Measurements from ENCODE around the gene C1orf167.
"Not testable (repeated sequence)": the region's sequence is repeated elsewhere in the genome, so short reads cannot be mapped to it uniquely, and the experiment has no call there.

C1orf167 gene

GRCh38 chr1:11803924-11804665 is 42.1 kb downstream of the C1orf167 start:
- not testable (repeated sequence) for DNase-seq

- DNase-seq, result peak; percentile 60
Measured at GRCh38 chr1:11804666-11805421, 42.9 kb downstream of the C1orf167 start.

GRCh38 chr1:11805422-11806306 is 43.7 kb downstream of the C1orf167 start, which contains the start of the genes CLCN6 and MTHFR:
Gene CLCN6 (plus strand): TSS chr1:11806191. CDS start chr1:11806263, 72 bp downstream.
Gene MTHFR (minus strand): TSS chr1:11805964. CDS start chr1:11803116, 2,848 bp downstream.
- peak; percentile 93 for DNase-seq

DNA sequence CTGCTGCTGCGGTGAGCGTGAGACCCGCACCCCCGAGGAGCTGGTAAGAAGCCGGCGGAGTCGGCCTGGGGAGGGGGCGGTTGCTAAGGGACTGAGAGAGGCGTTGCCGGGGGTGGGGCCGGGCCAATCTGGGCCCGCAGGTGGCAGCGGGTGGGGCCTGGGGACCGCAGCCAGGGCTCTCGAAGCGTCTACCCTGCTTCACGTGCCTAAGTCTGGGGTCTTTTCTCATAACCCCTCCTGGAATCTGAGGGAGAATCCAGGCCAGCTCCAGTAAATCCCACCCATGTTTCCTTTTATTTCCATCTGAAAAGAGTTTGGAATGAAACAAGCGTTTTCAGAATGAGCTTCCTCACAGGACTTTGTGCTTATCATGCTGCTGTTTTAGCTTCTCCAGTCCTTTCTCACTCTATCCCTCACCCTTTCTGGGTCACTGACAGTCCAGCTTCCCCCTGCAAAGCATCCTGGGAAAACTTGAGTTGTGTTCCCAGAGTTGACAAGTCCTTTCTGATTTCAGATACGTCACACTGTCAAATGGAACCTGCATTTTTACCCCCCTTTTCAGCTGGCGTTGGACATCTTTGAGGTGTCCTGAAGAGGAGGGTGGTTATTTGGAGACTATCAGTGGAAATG is 44.4 kb downstream of the C1orf167 start:
- DNase-seq, result no peak

DNA sequence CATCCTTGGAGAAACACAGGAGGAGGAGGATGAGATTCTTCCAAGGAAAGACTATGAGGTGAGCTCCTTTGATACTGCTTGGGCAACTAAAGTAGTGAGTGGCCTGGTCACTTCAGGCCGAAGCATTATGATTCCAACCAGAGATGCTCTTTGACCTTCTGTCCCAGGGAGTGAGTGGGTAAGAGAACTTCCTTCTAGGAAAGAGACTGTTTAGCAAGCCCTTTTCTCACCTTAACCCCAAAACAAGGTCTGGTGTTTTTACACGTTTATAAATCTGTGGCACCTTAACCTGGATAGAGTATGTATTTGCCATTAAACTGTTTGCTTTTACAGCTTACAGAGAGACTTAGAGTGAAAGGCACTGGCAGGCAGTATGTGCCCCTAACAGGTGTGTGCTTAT is 45.1 kb downstream of the C1orf167 start:
- DNase-seq, result no peak

DNA sequence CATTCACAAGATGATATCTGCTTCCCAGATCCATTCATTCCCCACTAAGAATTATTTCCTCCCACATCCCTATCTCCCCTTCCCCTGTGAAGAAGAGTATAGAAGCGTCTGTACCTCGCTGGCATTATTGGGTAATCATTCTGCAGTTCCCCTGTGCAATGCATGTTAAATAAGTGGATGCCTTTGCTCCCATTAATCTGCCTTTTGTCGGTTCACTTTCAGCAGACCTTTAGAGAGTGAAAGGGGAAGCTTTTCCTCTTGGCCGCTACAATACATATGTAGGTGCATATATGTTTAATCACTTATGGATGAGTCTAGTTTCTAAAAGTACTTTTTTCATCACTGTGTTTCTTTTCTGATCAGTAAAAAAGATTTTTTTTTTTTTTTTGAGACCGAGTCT is 51.0 kb downstream of the C1orf167 start:
- no peak for DNase-seq

DNA sequence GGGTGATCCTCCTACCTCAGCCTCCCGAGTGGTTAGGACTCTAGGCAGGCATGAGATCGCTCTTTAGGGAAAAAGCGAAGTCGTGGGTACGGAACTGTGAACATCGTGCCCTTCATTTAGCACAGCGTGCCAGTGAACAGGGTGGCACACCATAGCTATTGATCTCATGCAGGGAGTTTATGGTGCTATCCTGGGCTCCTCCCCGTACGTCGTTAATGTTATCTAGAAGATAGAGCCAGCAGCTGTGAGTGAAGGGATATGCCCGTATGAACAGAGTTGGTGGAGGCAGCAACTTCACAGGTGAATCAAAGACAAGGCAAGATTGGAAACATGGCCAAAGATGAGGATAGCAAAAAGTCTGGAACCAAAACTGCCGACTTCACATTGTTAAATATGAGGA is 55.2 kb downstream of the C1orf167 start:
- no peak for DNase-seq

DNA sequence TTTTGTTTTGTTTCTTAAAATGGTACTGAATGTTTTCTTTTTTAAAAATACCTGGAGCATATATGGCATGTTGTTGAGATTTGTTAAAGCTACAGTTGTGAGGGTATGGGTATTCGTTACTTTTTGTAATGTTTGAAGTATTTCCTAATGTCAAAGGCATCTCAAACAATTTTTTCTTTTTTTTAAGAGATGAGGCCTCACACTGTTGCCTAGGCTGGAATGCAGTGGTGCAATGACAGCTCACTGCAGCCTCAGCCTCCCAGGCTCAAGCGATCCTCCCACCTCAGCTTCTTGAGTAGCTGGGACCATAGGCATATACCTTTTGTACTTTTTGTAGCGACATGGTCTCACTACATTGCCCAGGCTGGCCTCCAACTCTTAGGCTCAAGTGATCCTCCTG is 60.1 kb downstream of the C1orf167 start:
- no peak for DNase-seq

GRCh38 chr1:11823366-11824137 is 61.6 kb downstream of the C1orf167 start:
- no peak for DNase-seq

- no peak for DNase-seq
Measured at GRCh38 chr1:11825131-11825530, 63.1 kb downstream of the C1orf167 start.

DNA sequence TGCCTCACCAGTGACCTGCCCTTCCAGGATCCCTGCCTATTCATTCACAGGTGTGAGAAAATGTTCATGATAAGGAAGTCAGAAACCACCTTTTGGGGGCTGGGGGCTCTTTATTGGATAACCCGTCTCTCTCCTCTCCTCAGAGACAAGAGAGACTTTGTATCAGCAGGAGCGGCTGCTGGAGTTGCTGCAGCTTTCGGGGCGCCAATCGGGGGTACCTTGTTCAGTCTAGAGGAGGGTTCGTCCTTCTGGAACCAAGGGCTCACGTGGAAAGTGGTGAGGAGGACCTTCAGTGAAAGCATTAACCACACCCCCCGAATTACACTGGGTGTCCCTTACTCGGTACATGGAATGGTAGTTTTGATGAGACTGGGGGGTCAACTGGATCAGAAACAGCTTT is 65.0 kb downstream of the C1orf167 start:
- no peak for DNase-seq

GRCh38 chr1:11828511-11828910 is 66.5 kb downstream of the C1orf167 start:
- DNase-seq, result no peak

DNA sequence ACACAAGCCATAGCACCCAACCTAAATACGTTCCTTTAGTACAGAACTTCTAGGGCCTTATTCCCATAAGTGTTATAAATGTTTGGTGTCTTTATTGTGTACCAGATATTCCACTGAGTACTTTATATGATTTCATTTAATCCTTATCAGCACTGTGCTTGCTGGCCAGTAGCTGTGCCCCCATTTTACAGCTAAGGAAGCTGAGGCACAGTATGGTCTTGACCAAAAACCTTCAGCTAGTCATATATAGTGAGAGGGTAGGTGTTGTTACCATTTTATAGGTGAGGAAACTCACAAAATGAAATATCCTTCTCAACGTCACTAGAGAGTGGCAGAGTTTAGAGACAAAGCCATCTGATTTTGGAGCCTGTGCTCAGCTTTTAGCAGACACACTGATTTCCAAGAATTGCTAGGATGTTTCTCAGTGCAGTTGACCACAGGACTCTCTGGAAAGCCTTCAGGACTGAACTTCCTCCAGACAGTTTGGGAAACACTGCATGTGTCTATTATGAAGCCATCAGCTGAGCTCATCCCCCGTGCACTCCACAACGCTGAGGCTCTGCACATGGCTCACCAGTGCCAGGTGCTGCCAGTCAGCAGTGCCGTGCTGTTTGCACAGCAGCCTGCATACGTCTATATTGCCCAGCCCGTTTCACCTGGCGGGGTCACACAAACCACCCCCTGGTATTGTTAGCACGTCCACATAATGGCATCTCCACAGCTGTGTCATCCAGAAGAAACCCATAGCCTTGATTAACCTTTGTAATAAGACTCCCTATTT is 70.1 kb downstream of the C1orf167 start:
- DNase-seq, result peak; percentile 71

- no peak for DNase-seq
Measured at GRCh38 chr1:11833497-11833896, 71.5 kb downstream of the C1orf167 start.

DNA sequence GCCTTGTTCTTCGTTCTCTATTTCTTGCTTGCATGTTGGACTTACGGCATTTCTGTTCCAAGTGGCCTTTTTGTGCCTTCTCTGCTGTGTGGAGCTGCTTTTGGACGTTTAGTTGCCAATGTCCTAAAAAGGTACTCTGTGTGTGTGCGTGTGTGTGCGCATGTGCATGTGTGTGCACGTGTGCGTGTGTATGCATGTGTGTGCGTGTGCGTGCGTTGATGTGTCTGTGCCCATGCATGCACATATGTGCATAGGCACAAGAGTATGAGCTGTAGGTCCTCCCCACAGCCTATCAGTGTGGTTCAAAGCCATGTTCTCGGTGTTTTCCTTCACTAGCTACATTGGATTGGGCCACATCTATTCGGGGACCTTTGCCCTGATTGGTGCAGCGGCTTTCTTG is 71.9 kb downstream of the C1orf167 start:
- DNase-seq, result no peak

- DNase-seq, result no peak
Measured at GRCh38 chr1:11835441-11836225, 73.6 kb downstream of the C1orf167 start.

- DNase-seq, result no peak
Measured at GRCh38 chr1:11836955-11837766, 75.2 kb downstream of the C1orf167 start.

DNA sequence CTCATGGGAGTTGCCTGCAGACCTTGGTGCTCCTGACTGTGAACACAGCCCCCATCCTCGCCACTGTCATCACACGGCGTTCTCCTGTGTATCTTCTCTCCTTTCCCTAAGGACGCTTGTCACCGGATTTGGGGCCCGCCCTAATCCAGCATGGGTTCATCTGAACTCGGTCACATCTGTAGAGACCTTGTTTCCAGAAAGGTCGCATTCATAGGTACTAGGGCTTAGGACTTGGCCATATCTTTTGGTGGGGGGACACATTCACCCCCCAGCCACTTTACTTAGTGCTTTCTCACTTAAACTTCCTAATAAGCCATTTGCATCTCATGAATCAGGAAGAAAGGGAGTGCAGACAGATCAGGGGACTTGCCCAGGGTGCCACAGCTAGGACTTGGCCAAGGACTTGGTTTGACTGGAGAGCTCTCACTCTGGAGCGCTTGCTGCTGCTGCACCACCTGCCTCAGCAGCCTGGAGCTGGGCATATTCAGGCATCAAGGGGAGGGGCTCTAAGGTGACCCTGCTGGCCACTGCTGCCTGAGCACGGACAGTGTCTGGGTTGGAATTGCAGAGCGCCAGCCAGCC is 75.9 kb downstream of the C1orf167 start:
- DNase-seq, result no peak

Measured in NCI-H2081 treated with DMSO at 0.1 percent for 48 hours (cell line).